KMS-11 (cell line): ENCODE measurements around the gene CCSER1.
"Not testable (repeated sequence)": the region's sequence is repeated elsewhere in the genome, so short reads cannot be mapped to it uniquely, and the experiment has no call there.

Experiments used
- H2AFZ ChIP-seq: fragments of 200-600 bp; sonication (generic); 2 replicates; pipeline ENCODE4 v1.6.1; 2016; ENCODE audit warnings: antibody characterized with exemption, mixed run types, low read depth
- H3K27ac ChIP-seq: fragments of 200-600 bp; sonication (generic); 2 replicates; pipeline ENCODE4 v1.6.1; 2016; ENCODE audit warnings: mild to moderate bottlenecking, mixed run types
- H3K27me3 ChIP-seq: fragments of 200-600 bp; sonication (generic); 2 replicates; pipeline ENCODE4 v1.6.1; 2017; ENCODE audit warnings: mild to moderate bottlenecking, low read depth, mixed run types, moderate library complexity; ENCODE audit not compliant: insufficient read depth
- H3K36me3 ChIP-seq: fragments of 200-600 bp; sonication (generic); 2 replicates; pipeline ENCODE4 v1.6.1; 2017; ENCODE audit warnings: mild to moderate bottlenecking, mixed run types; ENCODE audit not compliant: insufficient read depth
- H3K4me1 ChIP-seq: fragments of 200-600 bp; sonication (generic); 2 replicates; pipeline ENCODE4 v1.6.1; 2016; ENCODE audit warnings: mild to moderate bottlenecking, low read depth, mixed run types; ENCODE audit not compliant: poor library complexity, severe bottlenecking
- H3K4me2 ChIP-seq: fragments of 200-600 bp; sonication (generic); 2 replicates; pipeline ENCODE4 v1.7.0; 2016; ENCODE audit warnings: mild to moderate bottlenecking, mixed run types
- H3K4me3 ChIP-seq: fragments of 200-600 bp; sonication (generic); IDR thresholded peaks from 2 replicates; pipeline ENCODE4 v1.6.1; 2017; ENCODE audit warnings: low read depth, low read length, mixed read lengths; ENCODE audit not compliant: insufficient read depth
- H3K79me2 ChIP-seq: fragments of 200-600 bp; sonication (generic); 2 replicates; pipeline ENCODE4 v1.6.1; 2016; ENCODE audit warnings: low read depth, mixed run types; ENCODE audit not compliant: insufficient read depth
- H3K9ac ChIP-seq: fragments of 200-600 bp; sonication (generic); 2 replicates; pipeline ENCODE4 v1.6.1; 2016; ENCODE audit warnings: mild to moderate bottlenecking, mixed run types
- H4K20me1 ChIP-seq: fragments of 200-600 bp; sonication (generic); 2 replicates; pipeline ENCODE4 v1.6.1; 2016; ENCODE audit warnings: mild to moderate bottlenecking, mixed run types; ENCODE audit not compliant: insufficient read depth
- TF ChIP-seq, protein P1 (sequence below): fragments of 200-600 bp; sonication (generic); conservative IDR thresholded peaks from 2 replicates; pipeline ENCODE4 v1.6.1; 2017; ENCODE audit warnings: low read depth, mild to moderate bottlenecking, antibody characterized with exemption, low read length, moderate library complexity, mixed read lengths

The CCSER1 gene

DNA sequence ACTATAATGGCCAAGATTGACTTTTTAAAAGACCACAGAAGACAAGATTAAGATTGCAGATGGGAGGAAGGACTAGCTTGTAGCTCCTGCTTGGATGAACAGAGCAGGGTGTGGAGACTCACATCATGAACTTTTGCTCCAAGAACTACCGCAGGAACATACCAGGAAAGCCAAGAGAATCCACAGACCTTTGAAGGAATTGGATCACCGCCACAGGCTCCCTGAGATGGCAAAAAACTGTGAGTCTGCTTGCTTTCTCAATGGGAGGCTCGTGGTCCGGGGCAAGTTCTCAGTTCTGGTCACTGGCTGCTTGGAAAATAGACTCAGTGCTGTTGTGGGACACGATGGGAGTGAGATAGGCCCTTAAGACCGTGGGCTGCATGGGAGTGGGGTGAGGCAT lies 276.6 kb downstream of the CCSER1 start:
- no peaks in the 10 kb centered on the region for H3K27me3 ChIP-seq
- H3K4me3 ChIP-seq: no peak overlapping the region
- H3K27ac ChIP-seq: no peak overlapping the region
- no peaks in the 10 kb centered on the region for H3K36me3 ChIP-seq
- no peak overlapping the region for H2AFZ ChIP-seq
- no peaks in the 10 kb centered on the region for H3K4me1 ChIP-seq
- H3K79me2 ChIP-seq: no peaks in the 10 kb centered on the region
- H3K4me2 ChIP-seq: no peak overlapping the region
- no peak overlapping the region for H3K9ac ChIP-seq
- H4K20me1 ChIP-seq: no peaks in the 10 kb centered on the region
- TF ChIP-seq, protein P1, sequence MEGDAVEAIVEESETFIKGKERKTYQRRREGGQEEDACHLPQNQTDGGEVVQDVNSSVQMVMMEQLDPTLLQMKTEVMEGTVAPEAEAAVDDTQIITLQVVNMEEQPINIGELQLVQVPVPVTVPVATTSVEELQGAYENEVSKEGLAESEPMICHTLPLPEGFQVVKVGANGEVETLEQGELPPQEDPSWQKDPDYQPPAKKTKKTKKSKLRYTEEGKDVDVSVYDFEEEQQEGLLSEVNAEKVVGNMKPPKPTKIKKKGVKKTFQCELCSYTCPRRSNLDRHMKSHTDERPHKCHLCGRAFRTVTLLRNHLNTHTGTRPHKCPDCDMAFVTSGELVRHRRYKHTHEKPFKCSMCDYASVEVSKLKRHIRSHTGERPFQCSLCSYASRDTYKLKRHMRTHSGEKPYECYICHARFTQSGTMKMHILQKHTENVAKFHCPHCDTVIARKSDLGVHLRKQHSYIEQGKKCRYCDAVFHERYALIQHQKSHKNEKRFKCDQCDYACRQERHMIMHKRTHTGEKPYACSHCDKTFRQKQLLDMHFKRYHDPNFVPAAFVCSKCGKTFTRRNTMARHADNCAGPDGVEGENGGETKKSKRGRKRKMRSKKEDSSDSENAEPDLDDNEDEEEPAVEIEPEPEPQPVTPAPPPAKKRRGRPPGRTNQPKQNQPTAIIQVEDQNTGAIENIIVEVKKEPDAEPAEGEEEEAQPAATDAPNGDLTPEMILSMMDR: no peak

DNA sequence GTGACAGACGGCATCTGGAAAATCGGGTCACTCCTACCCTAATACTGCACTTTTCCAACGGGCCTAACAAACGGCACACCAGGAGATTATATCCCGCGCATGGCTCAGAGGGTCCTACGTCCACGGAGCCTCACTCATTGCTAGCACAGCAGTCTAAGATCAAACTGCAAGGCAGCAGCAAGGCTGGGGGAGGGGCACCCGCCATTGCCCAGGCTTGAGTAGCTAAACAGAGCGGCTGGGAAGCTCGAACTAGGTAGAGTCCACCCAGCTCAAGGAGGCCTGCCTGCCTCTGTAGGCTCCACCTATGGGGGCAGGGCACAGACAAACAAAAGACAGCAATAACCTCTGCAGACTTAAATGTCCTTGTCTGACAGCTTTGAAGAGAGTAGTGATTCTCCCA lies 280.7 kb downstream of the CCSER1 start:
- not testable (repeated sequence) for H3K79me2 ChIP-seq, H4K20me1 ChIP-seq

DNA sequence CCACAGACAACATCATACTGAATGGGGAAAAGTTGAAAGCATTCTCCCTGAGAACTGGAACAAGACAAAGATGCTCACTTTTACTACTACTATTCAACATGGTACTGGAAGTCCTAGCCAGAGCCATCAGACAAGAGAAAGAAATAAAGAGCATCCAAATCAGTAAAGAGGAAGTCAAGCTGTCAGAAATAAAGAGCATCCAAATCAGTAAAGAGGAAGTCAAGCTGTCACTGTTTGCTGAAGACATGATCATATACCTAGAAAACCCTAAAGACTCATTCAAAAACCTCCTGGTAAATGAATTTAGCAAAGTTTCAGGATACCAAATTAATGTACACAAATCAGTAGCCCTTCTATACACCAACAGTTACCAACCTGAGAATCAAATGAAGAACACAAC lies 285.6 kb downstream of the CCSER1 start:
- not testable (repeated sequence) for H3K27ac ChIP-seq, H3K79me2 ChIP-seq, H3K9ac ChIP-seq, H3K4me3 ChIP-seq, H3K27me3 ChIP-seq, H2AFZ ChIP-seq, H3K36me3 ChIP-seq, H3K4me2 ChIP-seq, H3K4me1 ChIP-seq, H4K20me1 ChIP-seq

More for the DNA sequence above, 280.7 kb downstream of the CCSER1 start:
- not testable (repeated sequence) for H3K9ac ChIP-seq, H2AFZ ChIP-seq, H3K4me3 ChIP-seq, H3K4me2 ChIP-seq, H3K36me3 ChIP-seq, H3K27ac ChIP-seq, H3K4me1 ChIP-seq, H3K27me3 ChIP-seq

DNA sequence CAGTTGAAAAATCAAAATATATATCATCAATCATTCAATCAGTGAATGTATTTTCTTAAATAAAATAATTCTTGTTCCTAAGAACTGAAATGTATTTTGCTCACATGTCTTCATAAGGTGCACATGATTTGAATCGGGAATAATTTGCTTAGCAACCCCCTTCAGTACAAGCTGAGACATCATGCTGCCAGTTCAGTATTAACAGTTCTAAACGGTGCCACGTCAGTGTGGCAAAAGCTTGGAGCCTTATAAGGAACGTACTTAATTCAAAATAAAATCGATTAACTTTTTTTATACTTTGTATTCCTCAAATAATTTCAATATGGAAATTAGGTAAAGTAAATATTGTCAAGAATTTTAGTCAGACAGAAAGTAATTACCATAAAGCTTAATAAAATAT lies 287.9 kb downstream of the CCSER1 start:
- H3K27ac ChIP-seq: no peak overlapping the region
- H3K4me2 ChIP-seq: no peak overlapping the region
- H3K9ac ChIP-seq: no peak overlapping the region
- H3K27me3 ChIP-seq: no peaks in the 10 kb centered on the region
- H4K20me1 ChIP-seq: no peaks in the 10 kb centered on the region
- TF ChIP-seq, protein P1: no peak
- no peak overlapping the region for H3K4me3 ChIP-seq
- no peaks in the 10 kb centered on the region for H3K36me3 ChIP-seq
- H2AFZ ChIP-seq: no peak overlapping the region
- H3K79me2 ChIP-seq: no peaks in the 10 kb centered on the region
- H3K4me1 ChIP-seq: no peaks in the 10 kb centered on the region

DNA sequence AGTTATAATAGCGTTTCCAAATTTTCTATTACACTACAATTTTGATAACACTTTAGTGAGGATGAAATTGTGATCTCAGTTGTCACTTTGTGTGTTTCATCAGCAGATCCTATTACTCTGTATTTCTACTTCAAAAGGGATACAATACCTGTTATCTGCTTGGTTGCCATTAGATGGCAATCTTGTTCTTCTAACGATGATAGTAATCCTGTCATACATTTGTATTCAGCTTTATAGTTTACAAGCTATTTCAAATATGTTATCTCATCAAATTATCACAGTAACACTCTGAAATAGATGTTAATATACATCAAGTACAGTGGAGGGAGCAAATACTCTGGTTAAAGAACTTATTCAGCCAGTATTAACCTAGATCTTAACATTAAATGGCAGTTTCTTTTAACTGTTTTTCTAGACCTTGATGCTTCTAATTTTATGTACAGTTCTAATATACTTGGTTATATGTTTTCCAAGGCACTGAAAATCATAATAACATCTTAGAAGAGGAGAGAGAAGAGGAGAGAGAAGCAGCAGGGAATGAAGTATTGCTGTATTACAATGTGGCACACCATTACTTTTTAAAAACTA lies 292.0 kb downstream of the CCSER1 start:
- Histone ChIP-seq H3K4me3 (no peak overlapping the region), H3K36me3 (no peaks in the 10 kb centered on the region), H3K4me2 (no peak overlapping the region), H3K27ac (no peak overlapping the region), H3K9ac (no peak overlapping the region), H3K79me2 (no peaks in the 10 kb centered on the region), H4K20me1 (no peaks in the 10 kb centered on the region), H3K4me1 (no peaks in the 10 kb centered on the region), H3K27me3 (no peaks in the 10 kb centered on the region), H2AFZ (no peak overlapping the region)
- TF ChIP-seq, protein P1: peak; percentile 72
